ENCODE results near the gene FYB1.

Gene FYB1

DNA sequence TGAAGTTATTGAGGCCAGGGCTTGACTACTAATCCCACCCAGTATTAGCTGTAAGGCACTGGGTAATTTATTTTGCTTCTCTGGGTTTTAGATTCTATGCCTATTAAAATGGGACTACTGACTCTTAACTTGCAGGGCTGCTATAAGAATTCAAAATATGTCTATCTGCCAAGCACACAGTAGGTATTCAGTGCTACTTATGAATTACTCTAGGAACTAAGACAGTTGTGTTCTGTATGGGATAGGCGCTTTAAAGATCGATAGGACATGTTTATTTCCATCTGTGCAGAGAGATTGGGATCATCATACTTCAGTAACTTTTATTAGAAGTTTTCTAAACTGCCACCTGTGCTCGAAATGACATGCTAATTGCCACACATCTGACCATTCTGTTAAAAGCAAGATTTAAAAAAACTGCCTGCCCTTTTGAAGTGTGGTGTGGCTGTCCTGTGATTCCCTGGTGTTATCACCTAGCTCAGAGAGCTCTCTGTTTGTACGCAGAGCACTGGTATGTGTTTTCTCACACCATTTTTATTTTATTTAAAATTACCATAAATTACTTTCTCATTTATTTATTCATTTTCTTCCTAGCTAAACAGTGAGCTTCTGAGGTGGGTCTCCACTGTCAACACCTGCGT is 58.7 kb downstream of the FYB1 start:
- Mint-ChIP-seq H3K9me3 (peaks cover 10% of the 10 kb centered on the region), H3K27ac (no peak overlapping the region), H3K4me3 (no peak overlapping the region), H3K4me1 (ENCODE audit: low read depth) (peaks cover 65% of the 10 kb centered on the region), H3K27me3 (ENCODE audit: low read depth) (no peaks in the 10 kb centered on the region), H3K36me3 (ENCODE audit: low read depth) (peaks cover 53% of the 10 kb centered on the region)
- DNase-seq (ENCODE audit: low spot score): no peak

DNA sequence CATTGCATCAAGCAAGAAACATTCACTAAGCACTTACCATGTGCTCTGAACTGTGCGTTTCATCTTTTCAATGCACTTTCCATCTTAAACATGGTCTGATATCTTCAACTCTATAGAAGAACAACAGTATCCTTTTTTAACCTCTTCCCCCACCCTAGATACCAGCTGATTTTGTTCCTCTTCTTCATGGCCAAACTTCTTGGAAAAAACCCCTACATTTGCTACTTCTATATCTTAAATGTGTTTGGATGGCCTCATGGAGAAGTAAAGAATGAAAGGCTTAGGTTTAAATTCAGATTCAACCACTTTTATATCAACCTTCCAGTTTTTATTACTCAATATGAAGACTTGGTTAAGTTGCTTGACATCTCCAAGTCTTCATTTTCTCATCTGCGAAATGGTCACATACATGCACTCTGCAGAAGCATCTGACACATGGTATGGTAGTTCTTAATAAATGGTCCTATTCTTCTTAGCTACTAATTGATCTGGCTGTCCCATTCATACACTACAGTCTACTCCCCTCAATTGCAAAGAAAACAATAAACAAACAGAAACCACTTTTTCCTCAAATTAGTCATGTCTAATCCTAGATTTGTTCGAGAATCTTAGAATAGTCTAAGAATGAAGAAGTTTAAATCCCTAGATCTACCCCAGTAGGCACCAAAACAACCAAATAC is 59.4 kb downstream of the FYB1 start:
- Mint-ChIP-seq H3K36me3 (ENCODE audit: low read depth) (peaks cover 48% of the 10 kb centered on the region), H3K4me3 (no peak overlapping the region), H3K27ac (no peak overlapping the region), H3K27me3 (ENCODE audit: low read depth) (no peaks in the 10 kb centered on the region), H3K9me3 (peaks cover 2% of the 10 kb centered on the region), H3K4me1 (ENCODE audit: low read depth) (peaks cover 61% of the 10 kb centered on the region)
- DNase-seq (ENCODE audit: low spot score): no peak

DNA sequence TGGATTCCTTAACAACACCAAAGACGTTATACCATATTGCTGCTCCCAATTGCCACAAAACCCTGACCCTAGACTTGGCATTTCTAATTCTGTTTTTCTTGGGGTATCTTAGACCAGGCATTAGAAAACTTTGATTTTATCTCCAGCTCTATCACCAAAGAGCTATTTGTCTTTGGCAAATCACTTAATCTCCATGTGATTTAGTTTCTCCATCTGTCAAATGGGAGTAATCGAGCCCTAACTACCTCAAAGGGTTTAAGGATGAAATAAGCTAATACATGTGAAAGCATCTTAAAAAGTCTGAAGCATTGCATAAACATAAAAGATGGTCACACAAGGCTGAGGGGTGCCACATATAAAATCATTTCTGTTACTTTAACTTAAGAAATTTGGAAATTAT is 60.6 kb downstream of the FYB1 start:
- Mint-ChIP-seq H3K27me3 (ENCODE audit: low read depth) (no peaks in the 10 kb centered on the region), H3K4me3 (no peak overlapping the region), H3K36me3 (ENCODE audit: low read depth) (peaks cover 46% of the 10 kb centered on the region), H3K4me1 (ENCODE audit: low read depth) (peaks cover 55% of the 10 kb centered on the region), H3K9me3 (no peaks in the 10 kb centered on the region), H3K27ac (no peak overlapping the region)
- DNase-seq (ENCODE audit: low spot score): no peak

DNA sequence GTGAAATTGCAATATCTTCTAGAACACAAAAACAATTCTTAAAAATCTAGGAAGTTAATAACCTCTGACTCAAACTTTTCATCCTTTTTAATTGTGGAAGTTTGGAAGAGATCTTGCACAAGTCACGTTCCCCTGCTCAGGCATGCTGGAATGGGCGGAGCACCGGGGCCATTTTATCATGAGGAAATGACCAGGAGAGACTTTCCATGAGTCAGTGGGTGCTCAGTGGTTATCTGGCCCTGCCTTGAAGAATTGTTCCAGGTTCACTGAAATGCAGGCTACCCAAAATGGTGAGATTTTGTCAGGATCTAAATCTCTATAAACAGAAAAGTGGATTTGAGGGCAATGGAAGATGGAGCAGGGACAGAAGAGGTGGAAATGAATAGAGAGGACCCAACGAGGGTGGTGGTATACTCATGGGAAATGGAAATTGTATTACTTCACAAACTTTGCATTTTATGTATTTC is 61.2 kb downstream of the FYB1 start:
- Mint-ChIP-seq H3K4me1 (ENCODE audit: low read depth) (peaks cover 52% of the 10 kb centered on the region), H3K27me3 (ENCODE audit: low read depth) (no peaks in the 10 kb centered on the region), H3K36me3 (ENCODE audit: low read depth) (peaks cover 49% of the 10 kb centered on the region), H3K27ac (no peak overlapping the region), H3K4me3 (no peak overlapping the region), H3K9me3 (no peaks in the 10 kb centered on the region)
- no peak for DNase-seq (ENCODE audit: low spot score)

DNA sequence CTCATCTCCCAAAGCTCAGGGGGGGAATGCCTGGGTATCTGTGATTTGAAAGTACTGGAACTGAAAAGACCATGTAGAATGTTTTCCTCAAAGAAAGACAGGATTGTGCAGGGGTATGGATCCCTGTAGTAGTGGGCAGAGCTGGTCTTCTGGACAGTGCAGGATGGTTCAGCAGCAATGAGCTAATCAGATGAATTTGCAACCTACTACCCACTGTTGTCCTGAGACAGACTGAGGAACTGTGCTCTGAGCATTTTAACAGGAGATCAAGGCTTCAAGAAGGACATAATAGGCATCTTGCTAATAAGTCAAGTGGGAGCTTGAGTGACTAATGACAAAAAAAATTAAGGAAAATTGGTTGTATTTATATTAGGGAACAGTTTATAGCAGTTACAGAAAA is 61.7 kb downstream of the FYB1 start:
- Mint-ChIP-seq H3K36me3 (ENCODE audit: low read depth) (peaks cover 51% of the 10 kb centered on the region), H3K4me1 (ENCODE audit: low read depth) (peaks cover 53% of the 10 kb centered on the region), H3K27ac (no peak overlapping the region), H3K9me3 (no peaks in the 10 kb centered on the region), H3K4me3 (no peak overlapping the region), H3K27me3 (ENCODE audit: low read depth) (no peaks in the 10 kb centered on the region)
- no peak for DNase-seq (ENCODE audit: low spot score)

DNA sequence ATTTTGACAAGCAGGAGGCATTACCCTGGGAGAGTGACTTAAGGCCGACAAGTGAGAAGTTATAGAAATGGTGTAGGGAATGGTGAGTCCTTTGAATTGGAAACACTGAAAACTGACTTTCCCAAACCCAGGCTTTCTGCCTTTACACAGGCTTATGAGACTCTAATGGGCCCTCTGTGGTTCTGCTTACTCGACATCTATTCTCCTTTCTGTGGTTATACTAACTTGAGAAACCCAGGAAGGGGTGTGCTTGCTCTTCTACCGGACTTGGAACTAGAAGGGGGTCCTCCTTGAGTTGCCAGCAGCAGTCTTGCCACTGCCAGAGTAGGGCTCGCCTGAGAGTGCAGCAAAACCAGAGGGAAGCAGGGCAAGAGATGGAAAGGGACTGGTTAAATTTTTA is 63.3 kb downstream of the FYB1 start:
- Mint-ChIP-seq H3K4me1 (ENCODE audit: low read depth) (peaks cover 63% of the 10 kb centered on the region), H3K36me3 (ENCODE audit: low read depth) (peaks cover 60% of the 10 kb centered on the region), H3K9me3 (no peaks in the 10 kb centered on the region), H3K27me3 (ENCODE audit: low read depth) (no peaks in the 10 kb centered on the region), H3K4me3 (peak overlapping the region; percentile 28), H3K27ac (peak overlapping the region; percentile 5)
- no peak for DNase-seq (ENCODE audit: low spot score)

DNA sequence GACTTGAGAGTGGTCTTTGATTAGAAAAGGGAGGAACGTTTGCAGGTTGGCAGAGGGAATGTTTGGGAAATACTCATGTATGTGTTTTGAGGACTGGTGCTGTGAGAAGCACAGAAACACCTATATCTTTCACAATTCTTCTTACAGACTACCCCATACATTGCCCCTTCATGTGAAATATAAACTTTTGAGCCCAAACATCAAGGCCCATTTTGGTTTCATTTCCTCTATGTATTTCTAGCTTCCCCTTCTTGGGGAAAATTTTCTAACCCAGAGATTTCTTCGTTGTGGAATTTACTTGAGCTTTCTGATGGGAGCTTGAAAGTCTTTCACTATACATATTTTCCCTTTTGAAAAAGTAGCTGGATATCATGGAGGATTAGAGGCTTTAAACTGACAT is 67.6 kb downstream of the FYB1 start:
- no peak for DNase-seq (ENCODE audit: low spot score)
- H3K9me3 Mint-ChIP-seq: no peaks in the 10 kb centered on the region
- no peak overlapping the region for H3K4me3 Mint-ChIP-seq
- peaks cover 53% of the 10 kb centered on the region for H3K36me3 Mint-ChIP-seq (ENCODE audit: low read depth)
- H3K27me3 Mint-ChIP-seq (ENCODE audit: low read depth): no peaks in the 10 kb centered on the region
- peak overlapping the region; percentile 6 for H3K27ac Mint-ChIP-seq
- H3K4me1 Mint-ChIP-seq (ENCODE audit: low read depth): peaks cover 55% of the 10 kb centered on the region

DNA sequence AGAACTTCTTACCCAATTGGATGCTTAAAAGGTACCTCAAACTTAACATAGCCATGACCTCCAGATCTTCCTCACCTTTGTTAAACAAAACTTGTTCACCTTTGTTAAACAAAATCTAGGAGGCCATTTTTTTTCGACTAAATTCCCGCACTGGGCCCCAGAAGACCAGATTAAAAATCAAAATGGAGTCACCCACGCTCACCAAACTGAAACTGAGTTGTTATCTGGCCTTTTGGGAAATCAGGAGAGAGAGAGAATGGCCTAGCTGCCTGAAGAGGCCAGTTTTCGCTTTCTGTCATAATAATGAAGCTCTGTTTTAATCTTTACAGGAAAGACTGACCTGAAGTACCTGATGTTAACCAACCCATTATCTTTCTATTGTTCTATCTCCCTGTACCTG is 69.4 kb downstream of the FYB1 start:
- H3K9me3 Mint-ChIP-seq: no peaks in the 10 kb centered on the region
- DNase-seq (ENCODE audit: low spot score): no peak
- H3K36me3 Mint-ChIP-seq (ENCODE audit: low read depth): peaks cover 49% of the 10 kb centered on the region
- peaks cover 47% of the 10 kb centered on the region for H3K4me1 Mint-ChIP-seq (ENCODE audit: low read depth)
- peak overlapping the region; percentile 32 for H3K27ac Mint-ChIP-seq
- no peak overlapping the region for H3K4me3 Mint-ChIP-seq
- no peaks in the 10 kb centered on the region for H3K27me3 Mint-ChIP-seq (ENCODE audit: low read depth)

DNA sequence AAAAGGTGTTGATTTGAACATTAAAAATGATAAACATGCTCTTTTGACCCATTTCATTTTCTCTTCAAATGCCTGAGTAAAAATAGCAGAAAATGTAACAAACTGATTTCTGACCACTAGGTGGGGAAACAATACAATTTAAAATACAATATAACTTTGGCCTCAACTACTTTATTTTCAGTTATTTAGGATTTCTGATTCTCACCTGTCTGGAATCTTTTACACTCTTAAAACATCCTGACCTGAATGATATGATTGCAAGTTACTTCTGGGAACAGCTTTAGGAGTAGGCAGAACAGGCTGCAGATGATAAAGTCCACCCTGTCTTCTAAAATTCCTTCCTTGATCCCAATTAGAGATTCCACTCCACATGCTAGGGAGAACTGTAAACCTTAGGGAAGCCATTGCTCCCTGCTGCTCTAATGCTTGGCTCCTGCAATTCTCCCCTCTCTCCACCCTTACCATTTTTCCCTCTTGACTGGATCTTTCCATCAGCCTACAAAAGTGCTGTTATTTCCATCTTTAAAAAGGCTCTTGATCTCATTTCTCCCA is 70.3 kb downstream of the FYB1 start:
- DNase-seq (ENCODE audit: low spot score): no peak
- Mint-ChIP-seq H3K27me3 (ENCODE audit: low read depth) (no peaks in the 10 kb centered on the region), H3K9me3 (no peaks in the 10 kb centered on the region), H3K4me1 (ENCODE audit: low read depth) (peaks cover 43% of the 10 kb centered on the region), H3K36me3 (ENCODE audit: low read depth) (peaks cover 49% of the 10 kb centered on the region), H3K27ac (peak overlapping the region; percentile 32), H3K4me3 (no peak overlapping the region)

DNA sequence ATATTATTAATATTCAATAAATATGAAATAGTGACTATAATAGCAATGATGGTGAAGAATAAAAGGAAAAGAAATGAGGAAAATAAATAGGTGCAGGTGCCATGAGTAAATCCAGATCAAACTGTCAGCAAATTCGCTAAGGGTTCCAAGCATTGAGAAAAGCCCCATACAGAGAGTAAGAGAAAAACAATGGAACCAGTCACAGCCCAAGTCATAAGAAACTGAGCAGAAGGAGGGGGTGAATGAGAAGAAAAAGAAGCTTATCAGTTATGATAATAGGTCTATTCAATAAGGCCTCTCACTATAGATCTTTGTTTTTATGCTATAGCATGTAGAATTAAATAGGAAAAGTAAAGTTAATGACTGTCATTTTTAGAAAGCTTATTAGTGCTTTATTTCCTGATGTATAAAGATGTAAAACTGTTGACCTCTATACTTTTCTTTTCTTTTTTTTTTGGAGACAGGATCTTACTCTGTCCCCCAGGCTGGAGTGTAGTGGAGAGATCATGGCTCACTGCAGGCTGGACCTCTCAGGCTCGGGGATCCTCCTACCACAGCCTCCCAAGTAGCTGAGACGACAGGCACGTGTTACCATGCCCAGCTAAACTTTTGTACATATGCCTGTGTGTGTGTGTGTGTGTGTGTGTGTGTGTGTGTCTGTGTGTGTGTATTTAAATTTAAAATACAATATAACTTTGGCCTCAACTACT is 72.4 kb downstream of the FYB1 start:
- Mint-ChIP-seq H3K9me3 (no peaks in the 10 kb centered on the region), H3K27me3 (ENCODE audit: low read depth) (no peaks in the 10 kb centered on the region), H3K4me3 (no peak overlapping the region), H3K36me3 (ENCODE audit: low read depth) (peaks cover 33% of the 10 kb centered on the region), H3K4me1 (ENCODE audit: low read depth) (peaks cover 29% of the 10 kb centered on the region), H3K27ac (no peak overlapping the region)
- DNase-seq (ENCODE audit: low spot score): no peak

DNA sequence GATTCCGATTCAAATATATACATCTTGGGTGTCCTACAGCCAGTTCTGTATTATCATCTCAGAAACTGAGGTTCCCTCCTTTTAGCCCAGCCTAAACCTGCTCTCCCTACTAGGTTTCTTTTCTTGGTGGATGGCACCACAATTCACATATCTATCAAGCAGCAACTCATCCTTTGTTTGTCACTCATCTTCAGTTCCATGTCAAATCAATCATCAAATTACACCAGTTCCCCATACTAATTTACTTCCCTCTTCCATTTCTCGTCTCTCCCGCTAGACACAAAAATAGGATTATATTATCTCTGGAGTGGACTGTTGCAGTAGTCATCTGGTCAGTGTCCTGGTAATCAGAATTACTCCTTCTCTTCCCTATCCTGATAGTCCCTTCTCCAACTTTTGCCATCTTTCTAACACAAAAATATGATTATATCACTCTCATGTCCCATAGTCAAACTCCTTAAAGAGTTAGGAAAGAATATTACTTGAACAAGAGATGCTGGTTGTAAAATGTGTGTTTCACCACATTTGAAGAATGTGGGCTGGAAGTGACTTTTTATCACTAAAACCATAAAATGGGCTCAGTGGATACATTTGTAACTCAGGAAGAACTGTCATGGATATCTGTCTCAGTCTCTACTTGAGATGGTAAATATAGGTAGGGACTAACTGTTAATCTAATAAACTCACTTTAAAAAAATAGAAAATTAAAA is 76.1 kb downstream of the FYB1 start:
- no peak overlapping the region for H3K27ac Mint-ChIP-seq
- no peak overlapping the region for H3K4me3 Mint-ChIP-seq
- peaks cover 2% of the 10 kb centered on the region for H3K4me1 Mint-ChIP-seq (ENCODE audit: low read depth)
- no peak for DNase-seq (ENCODE audit: low spot score)
- peaks cover 19% of the 10 kb centered on the region for H3K36me3 Mint-ChIP-seq (ENCODE audit: low read depth)
- no peaks in the 10 kb centered on the region for H3K9me3 Mint-ChIP-seq
- no peaks in the 10 kb centered on the region for H3K27me3 Mint-ChIP-seq (ENCODE audit: low read depth)

DNA sequence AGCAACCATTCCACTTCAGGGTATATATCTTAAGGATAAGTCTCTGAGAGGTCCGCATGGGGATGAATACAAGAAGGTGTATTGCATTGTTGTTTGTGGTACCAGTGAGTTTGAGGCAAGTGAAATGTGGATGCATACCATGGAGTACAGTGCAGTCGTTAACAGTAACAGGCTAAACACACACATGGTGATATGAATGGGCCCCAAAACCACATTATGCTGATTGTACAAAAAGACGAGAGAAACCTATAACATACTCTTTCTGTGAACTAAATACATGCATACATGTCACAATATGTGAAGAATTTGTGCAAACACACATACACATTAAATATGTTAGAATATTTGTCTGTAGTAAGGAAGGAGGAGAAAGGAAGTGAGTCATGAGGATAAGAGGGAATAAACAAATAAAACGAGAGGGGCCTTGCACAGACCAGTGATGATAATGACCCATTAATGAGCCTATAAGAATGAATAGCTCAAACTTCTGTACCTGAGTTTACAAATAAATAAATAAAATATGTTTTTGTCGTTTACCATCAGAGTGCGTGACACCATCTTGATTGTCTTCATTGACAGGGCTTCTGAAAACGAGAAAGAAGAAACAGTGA is 78.7 kb downstream of the FYB1 start:
- Mint-ChIP-seq H3K36me3 (ENCODE audit: low read depth) (peaks cover 29% of the 10 kb centered on the region), H3K9me3 (no peaks in the 10 kb centered on the region), H3K4me3 (no peak overlapping the region), H3K27ac (no peak overlapping the region), H3K27me3 (ENCODE audit: low read depth) (no peaks in the 10 kb centered on the region), H3K4me1 (ENCODE audit: low read depth) (peaks cover 4% of the 10 kb centered on the region)
- no peak for DNase-seq (ENCODE audit: low spot score)

DNA sequence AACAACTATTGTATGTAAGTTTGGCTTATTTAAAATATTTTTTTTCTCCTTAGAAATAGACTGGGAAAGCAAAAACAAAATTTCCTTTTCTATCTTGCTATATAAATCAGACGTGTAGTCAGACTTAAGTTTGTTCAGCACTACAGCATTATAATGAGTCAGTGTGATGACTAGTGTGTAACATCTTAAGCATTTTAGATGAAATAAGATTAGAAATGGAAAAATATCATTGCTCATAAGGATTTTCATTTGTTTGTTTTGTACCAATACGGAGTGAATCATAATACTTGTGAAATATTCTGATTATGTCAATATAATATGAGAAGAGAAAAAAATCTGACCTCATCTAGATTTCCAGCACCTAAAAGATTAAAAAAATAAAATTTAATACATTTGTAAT is 80.5 kb downstream of the FYB1 start:
- no peaks in the 10 kb centered on the region for H3K9me3 Mint-ChIP-seq
- H3K27me3 Mint-ChIP-seq (ENCODE audit: low read depth): no peaks in the 10 kb centered on the region
- DNase-seq (ENCODE audit: low spot score): no peak
- no peak overlapping the region for H3K4me3 Mint-ChIP-seq
- peaks cover 3% of the 10 kb centered on the region for H3K4me1 Mint-ChIP-seq (ENCODE audit: low read depth)
- H3K36me3 Mint-ChIP-seq (ENCODE audit: low read depth): peaks cover 35% of the 10 kb centered on the region
- no peak overlapping the region for H3K27ac Mint-ChIP-seq
